Activated naive CD4-positive, alpha-beta T cell treated with Interleukin-2 at 50 U/mL for 16 hours (primary cell): Measurements from ENCODE around the gene HSPB8.

Experiments used
- DNase-seq: peaks from one replicate; pipeline ENCODE4 v3.0.0-alpha.2; 2020

The HSPB8 gene

DNA sequence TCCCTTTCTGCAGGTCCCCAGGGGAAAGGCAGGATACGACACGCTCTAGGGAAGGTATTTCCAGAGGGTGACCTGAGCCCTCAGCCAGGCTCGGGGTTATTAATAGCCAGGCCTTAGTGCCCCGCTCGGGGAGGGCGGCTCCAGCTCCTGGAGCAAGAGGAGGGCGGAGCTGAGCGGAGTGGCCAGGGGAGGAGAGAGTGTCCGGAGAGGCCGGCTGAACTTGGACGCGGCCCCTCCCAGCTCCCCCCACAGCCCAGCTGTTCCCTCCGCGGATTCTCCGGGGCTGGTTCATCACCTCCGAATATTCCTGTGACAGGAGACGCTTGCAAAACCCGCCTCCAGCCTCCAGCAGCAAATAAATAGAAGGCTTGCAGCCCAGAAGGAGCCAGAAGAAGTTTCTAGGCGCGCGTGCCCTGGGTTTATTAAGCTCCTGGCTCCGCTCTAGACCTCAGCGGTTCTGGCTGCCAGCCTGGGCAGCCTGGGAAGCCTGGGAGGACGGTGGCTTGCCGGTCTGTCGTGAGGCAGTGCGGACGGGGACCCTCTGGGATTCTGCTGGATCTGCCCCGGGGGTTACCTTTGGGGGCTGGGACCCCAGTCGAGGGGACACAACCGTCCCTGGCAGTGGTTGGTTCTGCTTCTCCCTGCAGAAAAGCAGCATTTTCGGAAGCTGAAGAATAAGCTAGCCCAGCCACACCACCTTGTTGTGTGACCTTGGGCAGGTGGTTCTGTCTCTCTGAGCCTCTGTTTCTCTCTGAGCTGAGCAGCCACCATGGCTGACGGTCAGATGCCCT lies at the start of gene HSPB8:
TSS of gene HSPB8 (plus strand) at position 388 of the 791 bp plus-strand sequence. CDS start at position 770, 382 bp downstream.
- DNase-seq = no peak

DNA sequence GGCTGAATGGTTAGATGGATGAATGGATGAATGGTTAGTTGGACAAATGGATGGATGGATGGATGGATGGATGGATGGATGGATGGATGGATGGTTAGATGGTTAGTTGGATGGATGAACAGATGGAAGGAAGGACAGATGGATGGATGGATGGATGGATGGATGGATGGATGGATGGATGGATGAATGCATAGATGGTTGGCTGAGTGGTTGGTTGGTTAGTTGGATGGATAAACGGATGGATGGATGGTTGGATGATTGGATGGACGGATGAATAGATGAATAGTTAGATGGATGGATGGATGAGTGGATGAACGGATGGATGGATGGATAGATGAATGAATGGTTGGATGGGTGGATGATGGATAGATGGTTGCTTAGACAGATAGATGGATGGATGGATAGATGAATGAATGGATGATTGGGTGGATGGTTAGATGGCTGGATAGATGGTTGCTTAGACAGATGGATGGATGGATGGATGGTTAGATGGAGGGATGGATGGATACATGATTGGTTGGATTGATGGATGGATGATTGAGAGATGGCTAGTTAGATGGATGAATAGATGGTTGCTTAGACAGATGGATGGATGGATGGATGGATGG lies 48.8 kb upstream of the HSPB8 start:
- DNase-seq = no peak

GRCh38 chr12:119130523-119130922 lies 48.2 kb upstream of the HSPB8 start:
- no peak for DNase-seq

DNA sequence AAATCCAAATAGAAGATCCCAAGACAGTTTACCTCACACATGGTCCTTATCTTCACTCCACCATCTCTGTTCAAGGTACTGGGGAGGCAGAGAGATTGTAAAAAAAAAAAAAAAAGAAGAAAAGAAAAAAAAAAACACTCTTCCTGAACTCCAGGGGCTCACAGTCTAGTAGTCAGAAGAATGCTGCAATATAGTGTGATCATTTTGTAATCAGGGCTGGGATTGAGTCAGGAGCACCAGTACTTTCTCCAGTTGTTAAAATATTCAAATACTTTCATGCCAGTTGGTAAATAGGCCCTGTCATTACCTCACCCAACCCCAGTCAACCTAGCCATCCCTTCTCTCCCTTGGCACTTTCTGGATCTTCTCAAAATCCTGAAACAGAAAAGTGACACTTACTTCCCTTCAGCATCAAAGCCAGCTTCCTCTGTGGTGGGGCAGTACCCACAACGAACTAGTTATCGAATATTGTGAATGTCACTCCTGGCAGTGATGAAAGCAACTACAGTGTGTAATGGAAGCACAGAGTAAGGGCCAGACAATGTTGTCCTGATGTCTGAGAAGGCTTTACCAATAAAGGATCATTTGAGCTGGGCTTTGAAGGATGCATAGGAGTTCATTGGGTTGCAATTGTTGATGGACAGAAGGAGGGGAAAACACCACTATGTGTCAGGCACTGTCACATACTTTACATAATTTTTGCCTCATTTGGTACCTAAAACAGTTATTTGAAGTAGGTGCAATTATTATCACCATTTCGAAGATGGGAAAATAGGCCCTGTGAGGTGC lies 44.3 kb upstream of the HSPB8 start:
- no peak for DNase-seq

GRCh38 chr12:119136811-119137410 lies 41.8 kb upstream of the HSPB8 start:
- DNase-seq = no peak

DNA sequence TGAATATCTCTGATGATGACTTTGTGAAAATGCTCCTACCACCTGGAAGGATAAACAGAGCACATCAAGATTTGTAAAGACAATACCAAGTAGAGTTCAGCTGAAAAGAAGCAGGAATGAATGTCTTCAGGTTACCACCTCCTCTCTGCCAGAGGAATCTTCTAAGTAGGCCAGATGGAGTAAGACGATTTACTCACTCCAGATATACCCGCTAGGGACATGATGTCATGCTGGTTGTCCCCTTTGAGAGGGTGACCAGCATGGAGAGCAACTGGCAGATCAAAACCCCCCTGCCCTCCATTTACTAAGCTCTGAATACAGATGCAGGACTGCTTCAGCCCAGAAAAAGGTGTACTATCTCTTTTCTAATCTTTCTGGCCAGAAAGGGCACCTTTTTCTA lies 39.3 kb upstream of the HSPB8 start:
- no peak for DNase-seq

DNA sequence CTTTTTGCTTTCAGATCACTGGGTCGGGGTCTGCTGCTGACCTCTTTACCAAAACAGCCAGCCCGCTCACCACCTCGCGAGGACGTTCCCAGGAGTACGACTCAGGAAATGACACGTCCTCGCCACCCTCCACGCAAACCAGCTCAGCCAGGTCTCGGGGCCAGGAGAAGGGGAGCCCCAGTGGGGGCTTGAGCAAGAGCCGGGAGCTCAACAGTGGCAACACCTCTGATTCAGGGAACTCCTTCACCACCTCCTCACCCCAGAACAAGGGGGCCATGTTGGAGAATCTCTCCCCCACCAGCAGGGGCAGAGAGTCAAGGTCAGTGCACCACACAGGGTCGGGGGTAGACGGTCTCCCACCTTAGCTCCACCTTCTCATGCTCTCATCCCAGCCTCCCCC lies 33.4 kb upstream of the HSPB8 start:
- no peak for DNase-seq

DNA sequence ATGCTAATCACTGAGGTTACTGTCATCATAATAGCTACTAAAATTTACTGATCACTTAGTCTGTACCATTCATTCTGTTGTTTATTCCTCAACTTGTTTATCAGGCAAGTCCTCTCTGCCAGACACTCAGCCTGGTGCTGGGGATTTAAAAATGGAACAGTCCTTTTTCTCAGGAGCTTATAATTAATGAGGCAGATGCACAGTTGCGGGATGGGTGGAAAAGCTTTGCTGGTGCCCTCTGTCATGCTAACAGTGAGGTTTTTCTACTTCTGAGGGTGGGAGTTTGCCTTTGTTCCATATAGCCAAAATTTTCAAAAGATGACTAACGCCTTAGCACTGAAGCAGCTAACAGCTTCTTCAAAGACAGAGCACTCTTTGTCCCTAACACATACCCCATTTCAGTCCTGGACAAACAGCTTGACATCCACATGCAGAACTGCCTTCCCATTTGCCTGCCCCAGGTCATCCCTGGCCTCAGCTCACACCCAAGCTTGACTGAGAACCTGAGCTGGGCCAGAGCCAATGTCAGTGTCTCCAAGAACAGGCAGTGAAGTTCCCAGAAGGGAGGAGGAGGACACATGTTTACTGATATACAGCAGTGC lies 30.8 kb upstream of the HSPB8 start:
- DNase-seq = no peak

DNA sequence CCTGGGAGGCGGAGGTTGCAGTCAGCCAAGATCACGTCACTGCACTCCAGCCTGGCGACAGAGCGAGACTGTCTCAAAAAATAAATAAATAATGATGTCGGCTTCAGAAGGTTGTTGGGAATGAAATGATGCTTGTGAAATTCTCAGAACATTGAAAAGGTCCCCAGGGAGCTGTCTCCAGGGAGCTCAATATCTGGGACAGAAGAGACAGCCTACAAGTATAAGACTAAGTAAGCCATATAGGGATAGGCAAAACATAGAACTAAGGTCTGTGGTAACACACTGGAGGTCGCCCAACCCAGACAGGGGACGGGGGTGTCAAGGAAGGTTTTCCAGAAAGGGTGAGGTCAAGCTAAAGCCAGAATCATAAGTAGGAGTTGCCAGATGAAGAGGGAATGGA lies 29.5 kb upstream of the HSPB8 start:
- DNase-seq = no peak

GRCh38 chr12:119151445-119152026 lies 27.2 kb upstream of the HSPB8 start:
- no peak for DNase-seq

GRCh38 chr12:119153477-119154434 lies 25.0 kb upstream of the HSPB8 start:
- no peak for DNase-seq

GRCh38 chr12:119154435-119154818 lies 24.3 kb upstream of the HSPB8 start:
- DNase-seq = no peak

GRCh38 chr12:119156401-119157044 lies 22.2 kb upstream of the HSPB8 start:
- no peak for DNase-seq

- DNase-seq = no peak
Measured at GRCh38 chr12:119157528-119157927, 21.2 kb upstream of the HSPB8 start.

GRCh38 chr12:119157978-119158377 lies 20.8 kb upstream of the HSPB8 start:
- no peak for DNase-seq

DNA sequence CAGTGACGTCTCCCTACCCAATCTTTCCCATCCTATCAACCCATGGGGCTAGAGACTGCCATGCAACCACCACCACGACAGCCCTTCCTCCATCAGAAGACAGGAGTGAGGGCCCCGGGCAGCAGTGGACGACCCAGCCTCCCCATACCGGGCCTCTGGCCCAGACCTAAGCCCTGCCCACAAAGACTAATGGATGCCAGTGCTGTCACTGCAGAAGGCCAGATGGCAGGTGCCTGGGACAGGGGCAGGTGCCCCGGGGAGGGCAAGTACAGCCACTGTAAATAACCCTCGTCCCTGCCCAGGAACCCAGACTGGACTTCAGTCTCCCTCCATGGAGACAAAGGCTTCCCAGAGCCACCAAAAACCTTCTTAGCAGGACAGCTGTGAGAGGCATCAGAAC lies 20.3 kb upstream of the HSPB8 start:
- DNase-seq = no peak

DNA sequence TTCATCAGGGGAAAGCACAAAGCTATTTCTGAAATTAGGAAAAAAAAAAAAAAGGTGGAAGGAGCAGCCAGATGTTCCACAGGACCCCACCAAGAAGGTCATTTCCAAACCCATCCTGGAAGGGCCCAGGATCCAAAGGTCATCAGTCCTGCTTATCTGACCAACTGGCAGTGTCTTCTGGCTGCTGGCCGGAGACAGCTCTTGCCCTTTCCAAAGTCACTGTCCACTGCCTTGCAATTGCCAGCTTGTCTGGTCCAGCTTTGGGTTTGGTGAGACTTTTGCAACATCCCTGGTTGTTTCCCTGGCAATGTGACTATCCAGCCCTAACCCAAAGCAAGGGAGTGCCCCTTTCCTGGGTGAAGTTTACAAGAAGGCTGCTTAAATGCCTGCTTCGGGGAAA lies 18.9 kb upstream of the HSPB8 start:
- no peak for DNase-seq

DNA sequence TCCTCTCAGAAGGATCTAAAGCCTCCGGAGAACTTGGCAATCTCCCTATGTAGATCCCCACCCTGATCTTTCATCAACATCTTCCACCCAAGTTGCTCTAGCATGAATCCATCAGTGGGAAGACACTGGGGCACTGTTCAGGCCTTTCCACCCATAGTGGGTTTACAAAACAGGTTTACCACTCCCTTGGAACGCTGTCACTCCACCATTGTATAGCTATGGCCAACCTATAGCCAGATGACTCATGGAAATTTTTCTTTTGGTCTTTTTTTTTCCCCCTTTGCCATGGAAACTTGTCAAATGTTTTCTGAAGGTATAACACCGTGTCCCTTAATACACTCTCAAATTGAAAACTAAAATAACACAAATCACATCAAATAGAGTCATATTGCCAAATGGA lies 10.8 kb upstream of the HSPB8 start:
- no peak for DNase-seq

GRCh38 chr12:119168721-119169120 lies 10.0 kb upstream of the HSPB8 start:
- DNase-seq = no peak

DNA sequence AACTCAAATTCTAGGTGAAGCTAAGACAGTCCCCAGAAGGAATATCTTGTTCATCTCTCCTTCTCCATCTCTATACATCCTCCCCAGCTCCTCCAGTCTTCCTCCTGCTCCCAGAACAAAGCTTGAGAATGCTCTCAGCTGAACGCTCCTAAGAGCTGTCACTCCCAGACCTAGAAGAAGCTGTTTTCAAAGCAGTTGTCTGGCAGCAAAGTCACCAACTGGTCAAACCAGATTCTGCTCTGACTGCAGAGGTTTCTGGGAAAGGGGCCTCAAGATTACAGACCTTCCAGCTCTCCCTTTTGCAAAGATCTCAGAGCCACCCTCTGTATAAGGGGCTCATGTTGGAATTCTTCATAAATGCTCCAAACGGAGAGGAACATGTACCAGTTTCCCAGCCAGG lies 9.6 kb upstream of the HSPB8 start:
- no peak for DNase-seq

GRCh38 chr12:119171291-119171690 lies 7.4 kb upstream of the HSPB8 start:
- DNase-seq = no peak
